SK-N-SH (cell line): ENCODE data around the gene PAXX.

Experiments used
- ELF1 ChIP-seq: IDR thresholded peaks from 2 replicates; pipeline ENCODE4 v1.4.0; 2012
- EP300 ChIP-seq, 2 experiments: IDR thresholded peaks; 2 replicates each; pipeline versions ENCODE4 v1.4.0 to v1.6.1; 2012; ENCODE audit warnings: borderline replicate concordance in 1 of 2, low read depth in 1 of 2, low read length in 1 of 2
- TAF1 ChIP-seq: IDR thresholded peaks from 2 replicates; pipeline ENCODE4 v1.6.1; 2012; ENCODE audit warnings: low read depth, mild to moderate bottlenecking, low read length, moderate library complexity, borderline replicate concordance
- TF ChIP-seq, protein P1 (sequence below): fragments of 200-600 bp; sonication (generic); IDR thresholded peaks from 2 replicates; pipeline ENCODE4 v1.6.1; 2017; ENCODE audit warnings: antibody characterized with exemption, mild to moderate bottlenecking, moderate library complexity

- TF ChIP-seq TAF1 (no peak), EP300 (IDR thresholded peaks at IDR 0.05; ENCODE audit: borderline replicate concordance in 1 of 2, low read depth in 1 of 2, low read length in 1 of 2) (no peak), ELF1 (no peak)
- TF ChIP-seq, protein P1, sequence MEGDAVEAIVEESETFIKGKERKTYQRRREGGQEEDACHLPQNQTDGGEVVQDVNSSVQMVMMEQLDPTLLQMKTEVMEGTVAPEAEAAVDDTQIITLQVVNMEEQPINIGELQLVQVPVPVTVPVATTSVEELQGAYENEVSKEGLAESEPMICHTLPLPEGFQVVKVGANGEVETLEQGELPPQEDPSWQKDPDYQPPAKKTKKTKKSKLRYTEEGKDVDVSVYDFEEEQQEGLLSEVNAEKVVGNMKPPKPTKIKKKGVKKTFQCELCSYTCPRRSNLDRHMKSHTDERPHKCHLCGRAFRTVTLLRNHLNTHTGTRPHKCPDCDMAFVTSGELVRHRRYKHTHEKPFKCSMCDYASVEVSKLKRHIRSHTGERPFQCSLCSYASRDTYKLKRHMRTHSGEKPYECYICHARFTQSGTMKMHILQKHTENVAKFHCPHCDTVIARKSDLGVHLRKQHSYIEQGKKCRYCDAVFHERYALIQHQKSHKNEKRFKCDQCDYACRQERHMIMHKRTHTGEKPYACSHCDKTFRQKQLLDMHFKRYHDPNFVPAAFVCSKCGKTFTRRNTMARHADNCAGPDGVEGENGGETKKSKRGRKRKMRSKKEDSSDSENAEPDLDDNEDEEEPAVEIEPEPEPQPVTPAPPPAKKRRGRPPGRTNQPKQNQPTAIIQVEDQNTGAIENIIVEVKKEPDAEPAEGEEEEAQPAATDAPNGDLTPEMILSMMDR = no peak
These were observed 39.1 kb upstream of the PAXX start for GRCh38 chr9:136952876-136953770.
